ENCODE data around the gene NAT10.
"Not testable (repeated sequence)": the region's sequence is repeated elsewhere in the genome, so short reads cannot be mapped to it uniquely, and the experiment has no call there.

The NAT10 gene

GRCh38 chr11:34072832-34073231, 32.6 kb upstream of the NAT10 start:
- Histone ChIP-seq H3K27ac (ENCODE audit: low read depth, low read length) (no peak overlapping the region), H3K36me3 (ENCODE audit: control insufficient read depth, insufficient read depth, low read length) (peaks cover 77% of the 10 kb centered on the region), H3K4me3 (ENCODE audit: low read depth, low read length) (no peak overlapping the region), H3K4me1 (ENCODE audit: control insufficient read depth, insufficient read depth, low read length) (no peaks in the 10 kb centered on the region), H3K9me3 (ENCODE audit: control insufficient read depth, insufficient read depth, low read depth, low read length) (no peaks in the 10 kb centered on the region), H3K9ac (ENCODE audit: low read length) (no peak overlapping the region), H3K27me3 (ENCODE audit: control insufficient read depth, insufficient read depth, low read length) (no peaks in the 10 kb centered on the region)

- H3K27ac ChIP-seq (ENCODE audit: low read depth, low read length) = no peak overlapping the region
Measured at GRCh38 chr11:34074391-34074790, 31.0 kb upstream of the NAT10 start.

GRCh38 chr11:34075178-34075820, 30.1 kb upstream of the NAT10 start:
- Histone ChIP-seq H3K4me3 (ENCODE audit: low read depth, low read length) (no peak overlapping the region), H3K9me3 (ENCODE audit: control insufficient read depth, insufficient read depth, low read depth, low read length) (no peaks in the 10 kb centered on the region), H3K27me3 (ENCODE audit: control insufficient read depth, insufficient read depth, low read length) (no peaks in the 10 kb centered on the region), H3K36me3 (ENCODE audit: control insufficient read depth, insufficient read depth, low read length) (peaks cover 96% of the 10 kb centered on the region), H3K4me1 (ENCODE audit: control insufficient read depth, insufficient read depth, low read length) (no peaks in the 10 kb centered on the region), H3K27ac (ENCODE audit: low read depth, low read length) (no peak overlapping the region), H3K9ac (ENCODE audit: low read length) (no peak overlapping the region)

More at GRCh38 chr11:34074391-34074790, 31.0 kb upstream of the NAT10 start:
- Histone ChIP-seq H3K36me3 (ENCODE audit: control insufficient read depth, insufficient read depth, low read length) (peaks cover 88% of the 10 kb centered on the region), H3K27me3 (ENCODE audit: control insufficient read depth, insufficient read depth, low read length) (no peaks in the 10 kb centered on the region), H3K4me1 (ENCODE audit: control insufficient read depth, insufficient read depth, low read length) (no peaks in the 10 kb centered on the region), H3K9ac (ENCODE audit: low read length) (no peak overlapping the region), H3K9me3 (ENCODE audit: control insufficient read depth, insufficient read depth, low read depth, low read length) (no peaks in the 10 kb centered on the region), H3K4me3 (ENCODE audit: low read depth, low read length) (no peak overlapping the region)

- Histone ChIP-seq H3K9me3 (ENCODE audit: control insufficient read depth, insufficient read depth, low read depth, low read length) (no peaks in the 10 kb centered on the region), H3K27me3 (ENCODE audit: control insufficient read depth, insufficient read depth, low read length) (no peaks in the 10 kb centered on the region), H3K4me1 (ENCODE audit: control insufficient read depth, insufficient read depth, low read length) (no peaks in the 10 kb centered on the region), H3K4me3 (ENCODE audit: low read depth, low read length) (no peak overlapping the region), H3K27ac (ENCODE audit: low read depth, low read length) (no peak overlapping the region), H3K9ac (ENCODE audit: low read length) (no peak overlapping the region), H3K36me3 (ENCODE audit: control insufficient read depth, insufficient read depth, low read length) (peaks cover 98% of the 10 kb centered on the region)
Measured at GRCh38 chr11:34080609-34081008, 24.8 kb upstream of the NAT10 start.

GRCh38 chr11:34084637-34085036, 20.8 kb upstream of the NAT10 start:
- no peak overlapping the region for H3K4me3 ChIP-seq (ENCODE audit: low read depth, low read length)
- no peak overlapping the region for H3K9ac ChIP-seq (ENCODE audit: low read length)
- no peaks in the 10 kb centered on the region for H3K4me1 ChIP-seq (ENCODE audit: control insufficient read depth, insufficient read depth, low read length)
- H3K27ac ChIP-seq (ENCODE audit: low read depth, low read length) = no peak overlapping the region
- H3K27me3 ChIP-seq (ENCODE audit: control insufficient read depth, insufficient read depth, low read length) = no peaks in the 10 kb centered on the region
- H3K9me3 ChIP-seq (ENCODE audit: control insufficient read depth, insufficient read depth, low read depth, low read length) = no peaks in the 10 kb centered on the region
- H3K36me3 ChIP-seq (ENCODE audit: control insufficient read depth, insufficient read depth, low read length) = peaks cover 96% of the 10 kb centered on the region

GRCh38 chr11:34086554-34087283, 18.7 kb upstream of the NAT10 start:
- Histone ChIP-seq H3K36me3 (ENCODE audit: control insufficient read depth, insufficient read depth, low read length) (peaks cover 96% of the 10 kb centered on the region), H3K27me3 (ENCODE audit: control insufficient read depth, insufficient read depth, low read length) (no peaks in the 10 kb centered on the region), H3K4me3 (ENCODE audit: low read depth, low read length) (no peak overlapping the region), H3K9me3 (ENCODE audit: control insufficient read depth, insufficient read depth, low read depth, low read length) (no peaks in the 10 kb centered on the region), H3K27ac (ENCODE audit: low read depth, low read length) (no peak overlapping the region), H3K9ac (ENCODE audit: low read length) (no peak overlapping the region), H3K4me1 (ENCODE audit: control insufficient read depth, insufficient read depth, low read length) (no peaks in the 10 kb centered on the region)

GRCh38 chr11:34091825-34092224, 13.6 kb upstream of the NAT10 start:
- H3K9ac ChIP-seq (ENCODE audit: low read length) = no peak overlapping the region
- H3K9me3 ChIP-seq (ENCODE audit: control insufficient read depth, insufficient read depth, low read depth, low read length) = no peaks in the 10 kb centered on the region
- H3K36me3 ChIP-seq (ENCODE audit: control insufficient read depth, insufficient read depth, low read length) = peaks cover 97% of the 10 kb centered on the region
- no peaks in the 10 kb centered on the region for H3K4me1 ChIP-seq (ENCODE audit: control insufficient read depth, insufficient read depth, low read length)
- H3K4me3 ChIP-seq (ENCODE audit: low read depth, low read length) = no peak overlapping the region
- no peak overlapping the region for H3K27ac ChIP-seq (ENCODE audit: low read depth, low read length)
- H3K27me3 ChIP-seq (ENCODE audit: control insufficient read depth, insufficient read depth, low read length) = no peaks in the 10 kb centered on the region

GRCh38 chr11:34094900-34095299, 10.5 kb upstream of the NAT10 start:
- H3K4me1 ChIP-seq (ENCODE audit: control insufficient read depth, insufficient read depth, low read length); H3K27me3 ChIP-seq (ENCODE audit: control insufficient read depth, insufficient read depth, low read length); H3K9ac ChIP-seq (ENCODE audit: low read length); H3K9me3 ChIP-seq (ENCODE audit: control insufficient read depth, insufficient read depth, low read depth, low read length); H3K27ac ChIP-seq (ENCODE audit: low read depth, low read length); H3K4me3 ChIP-seq (ENCODE audit: low read depth, low read length): not testable (repeated sequence)
- peaks cover 100% of the 10 kb centered on the region for H3K36me3 ChIP-seq (ENCODE audit: control insufficient read depth, insufficient read depth, low read length)

GRCh38 chr11:34098813-34099212, 6.6 kb upstream of the NAT10 start:
- Histone ChIP-seq H3K27ac (ENCODE audit: low read depth, low read length) (no peak overlapping the region), H3K9ac (ENCODE audit: low read length) (no peak overlapping the region), H3K9me3 (ENCODE audit: control insufficient read depth, insufficient read depth, low read depth, low read length) (no peaks in the 10 kb centered on the region), H3K4me1 (ENCODE audit: control insufficient read depth, insufficient read depth, low read length) (no peaks in the 10 kb centered on the region), H3K27me3 (ENCODE audit: control insufficient read depth, insufficient read depth, low read length) (no peaks in the 10 kb centered on the region), H3K36me3 (ENCODE audit: control insufficient read depth, insufficient read depth, low read length) (peaks cover 79% of the 10 kb centered on the region), H3K4me3 (ENCODE audit: low read depth, low read length) (no peak overlapping the region)

- Histone ChIP-seq H3K9ac (ENCODE audit: low read length) (peak overlapping the region; percentile 94), H3K27me3 (ENCODE audit: control insufficient read depth, insufficient read depth, low read length) (no peaks in the 10 kb centered on the region), H3K4me3 (ENCODE audit: low read depth, low read length) (peak overlapping the region; percentile 73), H3K27ac (ENCODE audit: low read depth, low read length) (peak overlapping the region; percentile 73), H3K9me3 (ENCODE audit: control insufficient read depth, insufficient read depth, low read depth, low read length) (no peaks in the 10 kb centered on the region), H3K36me3 (ENCODE audit: control insufficient read depth, insufficient read depth, low read length) (peaks cover 39% of the 10 kb centered on the region), H3K4me1 (ENCODE audit: control insufficient read depth, insufficient read depth, low read length) (peaks cover 7% of the 10 kb centered on the region; the same call in 1 of the 2 replicates)
Measured at GRCh38 chr11:34104680-34105078, 750 bp upstream of the NAT10 start.

GRCh38 chr11:34105957-34106504, 602 bp downstream of the NAT10 start:
- Histone ChIP-seq H3K36me3 (ENCODE audit: control insufficient read depth, insufficient read depth, low read length) (peaks cover 40% of the 10 kb centered on the region), H3K27me3 (ENCODE audit: control insufficient read depth, insufficient read depth, low read length) (no peaks in the 10 kb centered on the region), H3K4me1 (ENCODE audit: control insufficient read depth, insufficient read depth, low read length) (peaks cover 7% of the 10 kb centered on the region; the same call in 1 of the 2 replicates), H3K9me3 (ENCODE audit: control insufficient read depth, insufficient read depth, low read depth, low read length) (no peaks in the 10 kb centered on the region), H3K4me3 (ENCODE audit: low read depth, low read length) (peak overlapping the region; percentile 73), H3K27ac (ENCODE audit: low read depth, low read length) (peak overlapping the region; percentile 47; the same call in 1 of the 2 replicates), H3K9ac (ENCODE audit: low read length) (peak overlapping the region; percentile 94)

Measured in HUES6 (cell line).